SK-N-SH treated with all-trans-retinoic acid at 6 μM for 48 hours (cell line): ENCODE data around the gene GPRIN1.

Source experiments
- ATAC-seq: fragments of 200-7000 bp; cut with Tn5 transposase; 3 replicates; pipeline ENCODE4 v1.9.1; 2020; ENCODE audit warnings: mild to moderate bottlenecking, moderate library complexity
- ARNTL ChIP-seq: fragments of 450-650 bp; formaldehyde crosslinking; IDR thresholded peaks from 2 replicates; pipeline ENCODE4 v1.5.0; 2020; ENCODE audit warnings: low read depth, mild to moderate bottlenecking, moderate library complexity, borderline replicate concordance
- BACH2 ChIP-seq: fragments of 250-450 bp; sonication (Bioruptor Pico); IDR thresholded peaks from 2 replicates; pipeline ENCODE4 v1.9.0; 2021; ENCODE audit warnings: mild to moderate bottlenecking, borderline replicate concordance
- CSDC2 ChIP-seq: fragments of 250-450 bp; sonication (Bioruptor Pico); IDR thresholded peaks from 2 replicates; pipeline ENCODE4 v1.5.0; 2020; ENCODE audit warnings: mild to moderate bottlenecking, moderate library complexity
- ESRRG ChIP-seq: fragments of 250-450 bp; sonication (Bioruptor Pico); IDR thresholded peaks from 2 replicates; pipeline ENCODE4 v1.6.1; 2021; ENCODE audit warnings: mild to moderate bottlenecking
- GLIS3 ChIP-seq: fragments of 250-450 bp; sonication (Bioruptor Pico); IDR thresholded peaks from 2 replicates; pipeline ENCODE4 v1.5.0; 2020; ENCODE audit warnings: mild to moderate bottlenecking, moderate library complexity
- ISL1 ChIP-seq: fragments of 250-450 bp; sonication (Bioruptor Pico); IDR thresholded peaks from 2 replicates; pipeline ENCODE4 v2.1.2; 2022; ENCODE audit warnings: mild to moderate bottlenecking, moderate library complexity
- PPARA ChIP-seq: fragments of 250-450 bp; sonication (Bioruptor Pico); IDR thresholded peaks from 2 replicates; pipeline ENCODE4 v1.5.0; 2020; ENCODE audit warnings: mild to moderate bottlenecking, borderline replicate concordance
- RARB ChIP-seq: fragments of 250-450 bp; sonication (Bioruptor Pico); IDR thresholded peaks from 2 replicates; pipeline ENCODE4 v1.8.0; 2021; ENCODE audit warnings: mild to moderate bottlenecking, moderate library complexity
- SNAI2 ChIP-seq: fragments of 250-450 bp; sonication (Bioruptor Pico); IDR thresholded peaks from 2 replicates; pipeline ENCODE4 v1.5.0; 2020; ENCODE audit warnings: mild to moderate bottlenecking, moderate library complexity
- TCF4 ChIP-seq: fragments of 250-450 bp; sonication (Bioruptor Pico); IDR thresholded peaks from 2 replicates; pipeline ENCODE4 v1.8.0; 2021; ENCODE audit warnings: mild to moderate bottlenecking, moderate library complexity, borderline replicate concordance
- TOX ChIP-seq: fragments of 250-450 bp; sonication (Bioruptor Pico); IDR thresholded peaks from 2 replicates; pipeline ENCODE4 v1.8.0; 2021; ENCODE audit warnings: mild to moderate bottlenecking, moderate library complexity, borderline replicate concordance
- ZC3H10 ChIP-seq: fragments of 250-450 bp; sonication (Bioruptor Pico); IDR thresholded peaks from 2 replicates; pipeline ENCODE4 v1.5.1; 2021; ENCODE audit warnings: mild to moderate bottlenecking, moderate library complexity
- ZFP3 ChIP-seq: fragments of 250-450 bp; sonication (Bioruptor Pico); IDR thresholded peaks from 2 replicates; pipeline ENCODE4 v1.5.0; 2020; ENCODE audit warnings: mild to moderate bottlenecking, moderate library complexity
- ZNF565 ChIP-seq: fragments of 450-650 bp; formaldehyde crosslinking; conservative IDR thresholded peaks from 2 replicates; pipeline ENCODE4 v1.5.0; 2020; ENCODE audit warnings: low read depth, mild to moderate bottlenecking, moderate library complexity
- ZNF70 ChIP-seq: fragments of 450-650 bp; formaldehyde crosslinking; IDR thresholded peaks from 2 replicates; pipeline ENCODE4 v1.5.0; 2020; ENCODE audit warnings: mild to moderate bottlenecking, moderate library complexity
- TF ChIP-seq, protein P1 (sequence below): fragments of 250-450 bp; sonication (Bioruptor Pico); IDR thresholded peaks from 2 replicates; pipeline ENCODE4 v1.8.0; 2020; ENCODE audit warnings: mild to moderate bottlenecking, moderate library complexity, borderline replicate concordance
- TF ChIP-seq, protein P2 (sequence below): fragments of 250-450 bp; sonication (Bioruptor Pico); IDR thresholded peaks from 2 replicates; pipeline ENCODE4 v1.8.0; 2021; ENCODE audit warnings: low read depth, mild to moderate bottlenecking, moderate library complexity, borderline replicate concordance
- TF ChIP-seq, protein P3 (sequence below): fragments of 250-450 bp; sonication (Bioruptor Pico); IDR thresholded peaks from 2 replicates; pipeline ENCODE4 v1.5.0; 2020; ENCODE audit warnings: mild to moderate bottlenecking, moderate library complexity
- TF ChIP-seq, protein P4 (sequence below): fragments of 250-450 bp; sonication (Bioruptor Pico); IDR thresholded peaks from 2 replicates; pipeline ENCODE4 v1.5.1; 2020; ENCODE audit warnings: low read depth, mild to moderate bottlenecking, moderate library complexity

Gene GPRIN1

DNA sequence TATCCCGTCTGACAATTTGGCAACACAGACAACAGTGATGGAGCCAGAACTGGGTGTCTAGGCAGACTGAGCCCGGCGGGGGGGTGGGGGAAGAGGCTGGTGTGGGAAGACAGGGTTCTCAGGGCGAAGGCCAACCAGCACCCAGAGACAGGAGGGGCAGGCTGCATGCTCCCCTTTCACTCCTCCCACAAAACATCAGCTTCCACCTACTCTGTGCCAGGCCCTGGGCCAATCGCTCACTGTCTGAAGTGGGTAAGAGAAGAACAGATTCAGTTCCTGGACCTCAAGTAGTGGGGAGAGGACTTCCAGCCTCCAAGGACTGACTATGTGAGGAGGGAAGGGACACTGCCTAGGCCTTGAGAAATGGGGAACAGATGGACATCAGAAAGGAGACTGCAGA, 17.6 kb upstream of the GPRIN1 start:
- ATAC-seq: no peak
- TF ChIP-seq, protein P1, sequence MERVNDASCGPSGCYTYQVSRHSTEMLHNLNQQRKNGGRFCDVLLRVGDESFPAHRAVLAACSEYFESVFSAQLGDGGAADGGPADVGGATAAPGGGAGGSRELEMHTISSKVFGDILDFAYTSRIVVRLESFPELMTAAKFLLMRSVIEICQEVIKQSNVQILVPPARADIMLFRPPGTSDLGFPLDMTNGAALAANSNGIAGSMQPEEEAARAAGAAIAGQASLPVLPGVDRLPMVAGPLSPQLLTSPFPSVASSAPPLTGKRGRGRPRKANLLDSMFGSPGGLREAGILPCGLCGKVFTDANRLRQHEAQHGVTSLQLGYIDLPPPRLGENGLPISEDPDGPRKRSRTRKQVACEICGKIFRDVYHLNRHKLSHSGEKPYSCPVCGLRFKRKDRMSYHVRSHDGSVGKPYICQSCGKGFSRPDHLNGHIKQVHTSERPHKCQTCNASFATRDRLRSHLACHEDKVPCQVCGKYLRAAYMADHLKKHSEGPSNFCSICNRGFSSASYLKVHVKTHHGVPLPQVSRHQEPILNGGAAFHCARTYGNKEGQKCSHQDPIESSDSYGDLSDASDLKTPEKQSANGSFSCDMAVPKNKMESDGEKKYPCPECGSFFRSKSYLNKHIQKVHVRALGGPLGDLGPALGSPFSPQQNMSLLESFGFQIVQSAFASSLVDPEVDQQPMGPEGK: no peak
- no peak for TF ChIP-seq TCF4
- no peak for TF ChIP-seq RARB (CRISPR knock-in tag)
- TF ChIP-seq GLIS3: no peak
- no peak for TF ChIP-seq CSDC2 (CRISPR knock-in tag)
- no peak for TF ChIP-seq ISL1 (CRISPR knock-in tag)
- no peak for TF ChIP-seq BACH2 (CRISPR knock-in tag)
- TF ChIP-seq ZC3H10 (CRISPR knock-in tag): no peak
- TF ChIP-seq, protein P2, sequence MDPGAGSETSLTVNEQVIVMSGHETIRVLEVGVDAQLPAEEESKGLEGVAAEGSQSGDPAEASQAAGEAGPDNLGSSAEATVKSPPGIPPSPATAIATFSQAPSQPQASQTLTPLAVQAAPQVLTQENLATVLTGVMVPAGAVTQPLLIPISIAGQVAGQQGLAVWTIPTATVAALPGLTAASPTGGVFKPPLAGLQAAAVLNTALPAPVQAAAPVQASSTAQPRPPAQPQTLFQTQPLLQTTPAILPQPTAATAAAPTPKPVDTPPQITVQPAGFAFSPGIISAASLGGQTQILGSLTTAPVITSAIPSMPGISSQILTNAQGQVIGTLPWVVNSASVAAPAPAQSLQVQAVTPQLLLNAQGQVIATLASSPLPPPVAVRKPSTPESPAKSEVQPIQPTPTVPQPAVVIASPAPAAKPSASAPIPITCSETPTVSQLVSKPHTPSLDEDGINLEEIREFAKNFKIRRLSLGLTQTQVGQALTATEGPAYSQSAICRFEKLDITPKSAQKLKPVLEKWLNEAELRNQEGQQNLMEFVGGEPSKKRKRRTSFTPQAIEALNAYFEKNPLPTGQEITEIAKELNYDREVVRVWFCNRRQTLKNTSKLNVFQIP (CRISPR knock-in tag): no peak
- no peak for TF ChIP-seq ARNTL (CRISPR knock-in tag)
- no peak for TF ChIP-seq TOX
- TF ChIP-seq PPARA: no peak
- no peak for TF ChIP-seq ZFP3
- no peak for TF ChIP-seq ZNF565 (CRISPR knock-in tag)
- no peak for TF ChIP-seq SNAI2 (CRISPR knock-in tag)
- TF ChIP-seq ZNF70 (CRISPR knock-in tag): no peak
- TF ChIP-seq ESRRG (CRISPR knock-in tag): no peak

DNA sequence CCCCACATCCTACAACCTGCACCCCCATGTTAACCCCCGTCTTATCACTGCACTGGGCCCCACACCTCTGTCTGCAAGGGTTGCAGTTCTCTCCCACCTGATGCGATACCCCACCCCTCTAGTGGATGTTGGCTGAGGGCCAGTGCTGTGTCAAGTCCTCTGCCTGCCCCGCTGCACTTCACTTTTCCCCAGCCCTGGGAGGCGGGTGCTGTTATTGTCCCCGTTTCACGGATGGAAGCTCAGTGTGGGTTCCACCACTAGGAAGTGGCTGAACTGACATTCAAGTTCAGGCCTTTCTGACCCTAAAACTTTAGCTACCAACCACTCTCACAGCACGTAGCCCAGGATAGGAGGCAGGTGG, 16.9 kb upstream of the GPRIN1 start:
- no peak for ATAC-seq
- TF ChIP-seq ZNF565 (CRISPR knock-in tag): no peak
- TF ChIP-seq ISL1 (CRISPR knock-in tag): no peak
- no peak for TF ChIP-seq TCF4
- TF ChIP-seq ARNTL (CRISPR knock-in tag): no peak
- TF ChIP-seq, protein P1: no peak
- TF ChIP-seq BACH2 (CRISPR knock-in tag): no peak
- TF ChIP-seq, protein P2 (CRISPR knock-in tag): no peak
- no peak for TF ChIP-seq GLIS3
- TF ChIP-seq, protein P3, sequence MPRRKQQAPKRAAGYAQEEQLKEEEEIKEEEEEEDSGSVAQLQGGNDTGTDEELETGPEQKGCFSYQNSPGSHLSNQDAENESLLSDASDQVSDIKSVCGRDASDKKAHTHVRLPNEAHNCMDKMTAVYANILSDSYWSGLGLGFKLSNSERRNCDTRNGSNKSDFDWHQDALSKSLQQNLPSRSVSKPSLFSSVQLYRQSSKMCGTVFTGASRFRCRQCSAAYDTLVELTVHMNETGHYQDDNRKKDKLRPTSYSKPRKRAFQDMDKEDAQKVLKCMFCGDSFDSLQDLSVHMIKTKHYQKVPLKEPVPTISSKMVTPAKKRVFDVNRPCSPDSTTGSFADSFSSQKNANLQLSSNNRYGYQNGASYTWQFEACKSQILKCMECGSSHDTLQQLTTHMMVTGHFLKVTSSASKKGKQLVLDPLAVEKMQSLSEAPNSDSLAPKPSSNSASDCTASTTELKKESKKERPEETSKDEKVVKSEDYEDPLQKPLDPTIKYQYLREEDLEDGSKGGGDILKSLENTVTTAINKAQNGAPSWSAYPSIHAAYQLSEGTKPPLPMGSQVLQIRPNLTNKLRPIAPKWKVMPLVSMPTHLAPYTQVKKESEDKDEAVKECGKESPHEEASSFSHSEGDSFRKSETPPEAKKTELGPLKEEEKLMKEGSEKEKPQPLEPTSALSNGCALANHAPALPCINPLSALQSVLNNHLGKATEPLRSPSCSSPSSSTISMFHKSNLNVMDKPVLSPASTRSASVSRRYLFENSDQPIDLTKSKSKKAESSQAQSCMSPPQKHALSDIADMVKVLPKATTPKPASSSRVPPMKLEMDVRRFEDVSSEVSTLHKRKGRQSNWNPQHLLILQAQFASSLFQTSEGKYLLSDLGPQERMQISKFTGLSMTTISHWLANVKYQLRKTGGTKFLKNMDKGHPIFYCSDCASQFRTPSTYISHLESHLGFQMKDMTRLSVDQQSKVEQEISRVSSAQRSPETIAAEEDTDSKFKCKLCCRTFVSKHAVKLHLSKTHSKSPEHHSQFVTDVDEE (CRISPR knock-in tag): no peak
- no peak for TF ChIP-seq SNAI2 (CRISPR knock-in tag)
- TF ChIP-seq ZNF70 (CRISPR knock-in tag): no peak

DNA sequence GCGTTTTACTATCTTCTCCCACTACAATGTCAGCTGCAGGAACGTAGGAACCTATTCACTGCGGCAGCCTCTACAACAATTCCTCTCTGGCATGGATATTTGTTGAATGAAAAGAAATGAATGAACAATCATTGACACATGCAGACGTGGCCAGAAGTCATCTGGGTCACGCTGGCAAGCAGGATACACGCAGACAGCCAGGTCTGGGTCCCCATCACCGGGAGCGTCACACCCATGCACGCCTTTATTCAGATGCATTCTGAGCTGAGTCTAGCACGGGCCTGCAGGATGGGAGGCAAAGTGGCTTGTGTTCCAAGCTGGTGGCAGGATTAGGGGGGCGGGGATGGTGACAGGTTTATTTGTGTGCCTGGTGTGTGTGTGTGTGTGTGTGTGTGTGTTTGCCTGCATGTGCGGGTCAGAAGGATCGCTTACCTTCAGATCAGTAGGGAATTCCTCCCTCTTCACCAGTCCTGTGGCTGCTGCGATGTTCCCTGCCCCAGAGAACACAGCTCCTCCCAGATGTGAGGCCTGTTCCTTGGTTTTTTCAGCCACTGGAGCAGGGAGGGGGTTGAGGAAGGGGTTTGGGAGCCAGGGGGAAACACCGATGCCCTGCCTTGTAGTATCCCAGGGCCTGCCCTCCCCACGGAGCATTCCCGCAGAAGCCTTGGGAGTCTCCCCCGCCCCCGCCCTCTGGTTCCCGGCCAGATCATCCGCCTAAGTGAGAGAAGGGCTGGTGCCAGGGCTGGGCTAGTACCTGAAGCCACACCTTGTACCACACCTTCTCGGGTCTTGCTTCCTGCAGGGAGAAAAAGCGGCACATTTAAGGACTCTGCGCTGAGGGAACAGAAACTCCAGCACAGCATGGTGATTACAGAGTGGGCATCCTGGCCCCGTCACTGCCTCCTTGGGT, 16.3 kb upstream of the GPRIN1 start:
- TF ChIP-seq, protein P2 (CRISPR knock-in tag): no peak
- TF ChIP-seq, protein P4, sequence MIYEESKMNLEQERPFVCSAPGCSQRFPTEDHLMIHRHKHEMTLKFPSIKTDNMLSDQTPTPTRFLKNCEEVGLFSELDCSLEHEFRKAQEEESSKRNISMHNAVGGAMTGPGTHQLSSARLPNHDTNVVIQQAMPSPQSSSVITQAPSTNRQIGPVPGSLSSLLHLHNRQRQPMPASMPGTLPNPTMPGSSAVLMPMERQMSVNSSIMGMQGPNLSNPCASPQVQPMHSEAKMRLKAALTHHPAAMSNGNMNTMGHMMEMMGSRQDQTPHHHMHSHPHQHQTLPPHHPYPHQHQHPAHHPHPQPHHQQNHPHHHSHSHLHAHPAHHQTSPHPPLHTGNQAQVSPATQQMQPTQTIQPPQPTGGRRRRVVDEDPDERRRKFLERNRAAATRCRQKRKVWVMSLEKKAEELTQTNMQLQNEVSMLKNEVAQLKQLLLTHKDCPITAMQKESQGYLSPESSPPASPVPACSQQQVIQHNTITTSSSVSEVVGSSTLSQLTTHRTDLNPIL (CRISPR knock-in tag): no peak
- no peak for TF ChIP-seq PPARA
- no peak for ATAC-seq
